ENCODE results near the gene ASCC1.
"Not testable (repeated sequence)": the region's sequence is repeated elsewhere in the genome, so short reads cannot be mapped to it uniquely, and the experiment has no call there.

The ASCC1 gene

DNA sequence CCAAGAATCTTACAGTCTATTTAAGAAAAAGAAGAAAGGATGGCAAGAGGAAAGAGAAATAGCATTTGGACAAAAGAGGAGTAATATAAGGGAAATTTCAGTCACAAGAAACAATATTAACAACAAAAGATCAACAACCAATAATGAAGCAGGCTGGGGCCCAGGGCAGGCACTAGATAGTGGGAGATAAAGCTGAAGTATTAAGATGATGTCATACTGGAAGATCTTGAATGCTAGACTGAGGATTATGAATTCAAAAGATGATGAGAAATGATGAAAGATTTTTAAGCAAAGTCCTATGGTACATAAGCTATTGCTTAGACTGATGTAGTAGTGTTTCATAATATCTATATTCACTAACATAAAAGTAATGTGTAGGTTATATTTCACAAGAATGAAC lies 75.9 kb downstream of the ASCC1 start:
- no peak overlapping the region for H3K4me3 ChIP-seq
- H3K27ac ChIP-seq, result no peak overlapping the region

DNA sequence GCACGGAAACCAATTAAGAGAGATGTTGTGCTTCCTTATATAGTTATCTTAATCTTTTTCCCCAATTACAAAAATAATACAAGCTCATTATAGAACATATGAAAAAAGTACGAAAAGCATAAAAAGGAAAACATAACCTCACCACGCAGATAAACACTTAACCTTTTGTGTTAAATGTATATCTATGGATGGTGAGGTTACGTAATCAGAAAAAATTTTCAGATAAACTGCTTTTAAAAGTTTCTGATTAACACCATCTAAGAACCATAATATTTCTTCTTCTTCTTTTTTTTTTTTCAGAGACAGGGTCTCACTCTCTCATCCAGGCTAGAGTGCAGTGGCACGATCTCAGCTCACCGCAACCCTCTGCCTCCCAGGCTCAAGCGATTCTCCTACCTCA lies 78.5 kb downstream of the ASCC1 start:
- no peak overlapping the region for H3K27ac ChIP-seq
- no peak overlapping the region for H3K4me3 ChIP-seq

DNA sequence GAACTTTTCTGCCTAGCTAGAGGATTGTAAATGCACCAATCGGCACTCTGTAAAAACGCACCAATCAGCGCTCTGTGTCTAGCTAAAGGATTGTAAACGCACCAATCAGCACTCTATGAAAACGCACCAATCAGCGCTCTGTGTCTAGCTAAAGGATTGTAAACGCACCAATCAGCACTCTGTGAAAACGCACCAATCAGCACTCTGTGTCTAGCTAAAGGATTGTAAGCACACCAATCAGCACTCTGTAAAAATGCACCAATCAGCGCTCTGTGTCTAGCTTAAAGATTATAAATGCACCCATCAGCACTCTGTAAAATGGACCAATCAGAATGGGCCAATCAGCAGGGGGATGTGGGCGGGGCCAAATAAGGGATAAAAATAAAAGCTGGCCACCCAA lies 79.9 kb downstream of the ASCC1 start:
- H3K27ac ChIP-seq, H3K4me3 ChIP-seq: not testable (repeated sequence)

DNA sequence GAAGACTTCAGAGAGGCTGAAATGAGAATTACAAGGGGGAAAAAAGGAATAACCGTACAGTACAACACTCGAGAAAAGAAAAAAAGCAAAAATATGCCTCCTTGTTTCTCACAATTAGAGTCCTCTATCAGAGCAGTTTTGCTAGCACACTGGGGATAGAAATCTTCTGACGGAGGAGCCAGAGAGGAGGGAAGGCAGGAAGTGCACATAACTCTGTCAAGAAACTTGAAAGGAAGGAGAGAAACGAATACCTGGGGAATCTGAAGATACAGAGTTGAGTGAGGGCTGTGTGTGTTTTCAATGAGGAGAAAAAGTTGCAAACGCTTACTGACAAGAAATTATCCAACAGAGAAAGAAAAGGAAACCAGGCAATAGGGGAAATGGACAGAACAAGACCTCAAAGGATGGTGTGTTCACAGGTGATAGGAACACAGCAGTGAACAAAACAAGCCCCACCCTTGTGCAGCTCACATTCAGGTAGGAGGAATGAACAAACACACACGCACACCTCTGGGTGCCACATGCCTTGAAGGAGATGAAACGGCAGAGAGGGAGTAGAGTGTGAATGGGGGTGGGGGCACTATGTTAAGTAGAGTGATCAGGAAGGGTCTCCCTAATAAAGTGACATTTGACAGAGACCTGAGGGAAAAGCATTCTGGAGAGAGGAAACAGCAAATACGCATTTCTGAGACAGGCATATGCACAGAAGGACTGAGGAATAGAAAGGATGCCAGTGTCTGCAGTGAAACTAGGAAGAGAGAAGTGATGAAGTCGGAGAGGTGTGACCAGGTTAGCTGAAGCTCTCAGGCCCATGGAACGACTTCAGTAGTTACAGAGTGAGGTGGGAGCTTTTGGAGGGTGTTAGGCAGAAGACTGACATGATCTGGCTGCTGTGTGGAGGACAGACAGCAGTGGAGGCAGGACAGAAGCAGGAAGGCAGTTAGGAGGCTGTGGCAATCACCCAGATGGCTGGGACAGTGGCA lies 81.0 kb downstream of the ASCC1 start:
- H3K27ac ChIP-seq, result peak overlapping the region in 1 of 21 experiments; percentile 14
- H3K4me3 ChIP-seq, result no peak overlapping the region

DNA sequence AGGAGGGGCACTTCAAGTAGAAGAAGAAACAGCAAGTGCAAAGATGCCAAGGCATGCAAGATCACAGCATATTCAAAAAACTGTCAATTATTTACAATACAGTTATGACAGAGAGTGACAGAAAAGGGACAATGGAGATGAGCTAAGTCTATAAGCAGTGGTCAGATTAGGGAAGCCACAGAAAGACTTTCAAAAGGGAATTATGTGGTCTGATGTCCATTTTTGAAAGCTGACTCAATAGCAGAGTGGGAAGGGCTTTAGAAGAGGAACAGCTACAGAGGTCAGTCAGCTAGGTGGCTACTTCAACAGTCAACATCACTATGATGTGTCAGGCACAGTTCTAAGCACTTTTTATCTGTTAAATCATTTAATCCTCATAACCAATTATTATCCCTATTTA lies 82.6 kb downstream of the ASCC1 start:
- H3K4me3 ChIP-seq, result no peak overlapping the region
- no peak overlapping the region for H3K27ac ChIP-seq

DNA sequence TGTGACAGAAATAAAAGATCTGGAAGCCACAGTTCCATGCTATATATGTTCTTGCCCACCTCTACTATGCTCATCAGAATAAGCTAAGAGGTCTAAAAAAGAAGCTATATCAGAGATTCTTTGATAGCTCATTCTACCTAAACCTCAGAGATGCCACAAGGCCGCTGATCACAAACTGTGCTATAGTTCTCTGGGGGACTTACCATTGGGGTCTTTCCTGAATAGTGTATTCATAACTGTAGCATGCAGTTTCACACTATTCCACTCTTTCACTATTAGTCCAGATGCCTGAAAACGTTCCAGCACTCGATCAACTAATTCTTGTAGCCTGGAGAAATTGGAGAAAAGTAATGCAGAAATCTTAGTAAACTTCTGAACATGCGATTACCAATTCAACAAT lies 83.2 kb downstream of the ASCC1 start:
- Histone ChIP-seq H3K27ac (no peak overlapping the region), H3K4me3 (no peak overlapping the region)

DNA sequence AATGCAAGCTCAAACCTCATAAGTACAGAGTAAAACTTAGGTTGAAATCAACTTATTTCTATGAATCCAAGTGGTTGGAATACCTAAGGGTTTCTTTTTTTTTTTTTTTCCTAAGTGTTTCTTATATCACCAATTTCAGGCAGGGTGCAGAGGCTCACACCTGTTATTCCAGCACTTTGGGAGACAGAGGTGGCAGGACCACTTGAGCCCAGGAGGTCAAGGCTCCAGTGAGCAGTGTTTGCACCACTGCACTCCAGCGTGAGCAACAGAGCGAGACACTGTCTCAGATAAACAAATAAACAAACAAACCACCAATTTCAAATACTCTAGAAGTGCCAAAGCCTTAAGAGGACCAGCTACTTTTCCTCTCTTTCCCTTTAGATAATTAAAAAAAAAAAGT lies 88.5 kb downstream of the ASCC1 start:
- Histone ChIP-seq H3K4me3 (no peak overlapping the region), H3K27ac (no peak overlapping the region)

DNA sequence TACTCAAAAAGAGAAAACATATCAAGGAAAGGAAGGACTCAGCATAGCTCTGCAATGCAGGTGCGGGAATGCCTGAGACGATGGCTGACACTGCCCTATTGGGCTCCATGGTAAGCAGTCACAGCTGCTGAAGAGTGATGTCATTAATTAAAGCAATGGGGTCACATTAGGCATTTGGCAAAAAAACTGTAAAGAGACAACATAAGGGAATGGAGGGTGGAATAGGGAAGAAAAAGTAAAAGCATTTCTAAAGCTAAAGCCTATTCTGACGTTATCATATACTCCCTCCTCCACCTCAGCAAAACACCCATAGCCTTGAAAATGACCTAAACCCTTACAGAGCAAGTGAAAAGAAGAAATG lies 89.2 kb downstream of the ASCC1 start:
- no peak overlapping the region for H3K4me3 ChIP-seq
- H3K27ac ChIP-seq, result no peak overlapping the region

DNA sequence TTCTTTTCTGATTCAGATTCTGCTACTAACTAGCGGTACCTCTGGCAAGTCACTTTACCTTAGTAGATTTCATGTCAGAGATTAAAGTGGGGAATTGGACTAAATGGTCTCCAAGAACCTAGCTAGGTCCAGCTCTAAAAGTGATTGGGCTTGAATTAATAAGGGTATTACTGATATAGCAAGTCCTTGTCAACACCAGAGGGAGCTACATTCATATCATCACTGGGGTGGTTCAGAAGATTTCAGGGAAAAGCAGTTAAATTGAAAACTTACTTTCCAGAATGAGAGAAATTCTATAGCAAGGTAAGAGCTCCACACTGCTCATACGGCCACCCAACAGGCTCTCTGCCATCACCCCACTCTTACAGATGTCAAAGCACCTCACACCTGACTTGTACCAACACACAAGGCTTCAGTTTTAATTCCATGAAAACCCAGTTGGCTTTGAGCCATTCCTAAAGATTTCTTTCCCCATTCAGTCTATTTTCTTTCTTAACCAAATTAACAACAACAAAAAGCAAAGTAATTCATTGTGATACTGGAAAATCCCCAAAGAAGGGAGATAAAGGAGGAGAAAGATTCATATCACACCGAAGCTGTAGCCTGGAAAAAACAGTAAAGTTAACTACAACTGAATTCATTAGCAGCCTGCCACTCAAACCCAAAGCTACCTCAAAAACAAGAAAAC lies 89.7 kb downstream of the ASCC1 start:
- no peak overlapping the region for H3K4me3 ChIP-seq
- no peak overlapping the region for H3K27ac ChIP-seq

DNA sequence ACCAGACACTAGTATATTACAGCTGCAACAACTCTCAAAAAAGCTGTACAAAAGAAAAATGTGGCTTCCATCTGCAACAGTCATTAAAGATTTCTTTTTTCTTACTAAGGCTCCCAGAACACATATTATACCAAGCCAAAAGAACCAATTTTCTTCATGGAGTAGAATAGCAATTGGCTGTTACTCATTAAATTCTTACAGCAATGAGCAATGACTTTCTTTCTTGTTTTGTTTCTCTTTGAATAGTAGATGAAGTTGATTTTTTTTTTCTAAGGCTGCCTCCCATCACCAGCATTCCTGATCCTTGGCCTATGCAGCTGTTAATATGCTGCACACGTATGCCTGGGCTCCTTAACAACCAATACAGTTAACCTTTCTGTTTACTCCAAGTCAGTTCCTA lies 91.1 kb downstream of the ASCC1 start:
- H3K27ac ChIP-seq, result no peak overlapping the region
- no peak overlapping the region for H3K4me3 ChIP-seq

DNA sequence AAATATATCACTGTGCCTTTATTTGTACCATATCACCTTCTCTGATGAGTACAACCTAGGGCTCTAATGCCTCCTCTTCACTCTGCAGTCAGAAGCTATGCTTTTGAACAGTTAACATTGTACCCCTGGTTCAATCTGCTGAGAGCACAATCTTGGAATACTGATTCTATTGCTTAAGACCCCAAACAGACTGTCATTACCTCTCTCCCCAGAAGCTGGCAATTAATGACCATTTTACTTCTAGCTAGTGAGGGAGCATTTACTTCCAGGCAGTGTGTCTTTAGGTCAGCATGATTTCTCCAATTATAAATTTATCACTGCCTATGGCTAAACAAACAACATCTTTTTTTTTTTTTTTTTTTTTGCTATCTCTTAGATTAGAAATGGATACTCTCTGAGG lies 91.7 kb downstream of the ASCC1 start:
- H3K27ac ChIP-seq, result no peak overlapping the region
- no peak overlapping the region for H3K4me3 ChIP-seq

DNA sequence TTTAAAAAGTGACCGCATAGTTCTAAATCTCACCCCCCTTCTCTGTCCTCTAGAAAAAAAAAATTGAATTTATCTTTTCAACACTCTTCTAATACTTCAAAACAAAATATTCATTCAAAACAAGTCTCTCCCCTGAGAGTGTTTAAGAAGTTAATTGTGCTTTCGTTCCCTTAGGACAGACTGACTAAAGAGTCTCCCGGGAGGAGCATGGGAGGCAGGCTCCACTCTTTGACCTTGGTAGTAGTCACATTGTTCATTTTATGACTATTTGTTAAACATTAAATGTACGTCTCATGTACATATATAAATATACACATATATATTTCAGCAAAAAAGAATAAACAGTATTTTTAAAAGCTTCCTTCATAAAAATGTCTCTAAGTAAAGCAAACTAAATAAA lies 92.5 kb downstream of the ASCC1 start:
- H3K4me3 ChIP-seq, result no peak overlapping the region
- H3K27ac ChIP-seq, result no peak overlapping the region

DNA sequence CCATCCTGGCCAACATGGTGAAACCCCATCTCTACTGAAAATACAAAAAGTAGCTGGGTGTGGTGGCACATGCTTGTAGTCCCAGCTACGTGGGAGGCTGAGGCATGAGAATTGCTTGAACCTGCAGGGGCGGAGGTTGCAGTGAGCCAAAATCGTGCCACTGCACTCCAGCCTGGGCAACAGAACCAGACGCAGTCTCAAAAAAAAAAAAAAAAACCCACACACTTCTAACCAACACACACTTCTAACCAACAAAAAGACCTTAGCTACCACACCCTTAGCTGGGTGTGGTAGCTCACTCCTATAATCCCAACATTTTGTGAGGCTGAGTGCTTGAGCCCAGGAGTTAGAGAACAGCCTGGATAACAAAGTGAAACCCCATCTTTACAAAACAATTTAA lies 93.9 kb downstream of the ASCC1 start:
- no peak overlapping the region for H3K4me3 ChIP-seq

DNA sequence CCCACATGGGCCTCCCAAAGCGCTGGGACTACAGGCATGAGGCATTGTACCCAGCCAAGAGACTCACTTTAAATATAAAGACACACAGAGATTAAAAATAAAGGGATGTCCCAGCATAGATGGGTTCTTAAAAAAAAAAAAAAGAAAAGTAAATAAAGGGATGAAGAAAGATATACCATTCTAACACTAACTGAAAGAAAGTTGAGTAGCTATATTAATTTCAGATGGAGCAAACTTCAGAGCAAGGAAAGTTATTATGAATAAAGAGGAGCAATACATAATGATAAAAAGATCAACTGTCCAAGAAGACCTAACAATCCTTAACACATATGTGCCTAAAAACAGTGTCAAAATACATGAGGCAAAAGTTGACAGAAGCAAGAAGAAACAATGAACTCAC lies 94.7 kb downstream of the ASCC1 start:
- Histone ChIP-seq H3K4me3 (no peak overlapping the region), H3K27ac (no peak overlapping the region)

More for the DNA sequence above, 93.9 kb downstream of the ASCC1 start:
- no peak overlapping the region for H3K27ac ChIP-seq

DNA sequence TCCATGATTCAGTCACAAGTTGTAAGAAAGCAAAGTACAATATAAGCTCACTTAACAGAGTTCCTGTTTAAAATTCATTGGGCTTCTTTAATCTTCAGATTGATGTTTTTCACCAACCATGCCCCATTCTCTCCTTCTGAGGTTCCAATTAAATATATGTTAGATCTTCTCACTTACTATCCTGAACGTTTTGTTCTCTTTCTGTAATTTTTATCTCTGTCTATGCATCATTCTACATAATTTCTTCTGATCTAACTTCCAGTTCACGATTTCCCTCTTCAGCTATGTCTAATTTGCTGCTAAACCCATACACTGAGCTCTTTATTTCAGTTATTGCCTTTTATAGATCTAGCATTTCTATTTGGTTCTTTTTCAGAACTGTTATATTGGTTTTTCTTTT lies 99.7 kb downstream of the ASCC1 start:
- no peak overlapping the region for H3K27ac ChIP-seq
- no peak overlapping the region for H3K4me3 ChIP-seq

DNA sequence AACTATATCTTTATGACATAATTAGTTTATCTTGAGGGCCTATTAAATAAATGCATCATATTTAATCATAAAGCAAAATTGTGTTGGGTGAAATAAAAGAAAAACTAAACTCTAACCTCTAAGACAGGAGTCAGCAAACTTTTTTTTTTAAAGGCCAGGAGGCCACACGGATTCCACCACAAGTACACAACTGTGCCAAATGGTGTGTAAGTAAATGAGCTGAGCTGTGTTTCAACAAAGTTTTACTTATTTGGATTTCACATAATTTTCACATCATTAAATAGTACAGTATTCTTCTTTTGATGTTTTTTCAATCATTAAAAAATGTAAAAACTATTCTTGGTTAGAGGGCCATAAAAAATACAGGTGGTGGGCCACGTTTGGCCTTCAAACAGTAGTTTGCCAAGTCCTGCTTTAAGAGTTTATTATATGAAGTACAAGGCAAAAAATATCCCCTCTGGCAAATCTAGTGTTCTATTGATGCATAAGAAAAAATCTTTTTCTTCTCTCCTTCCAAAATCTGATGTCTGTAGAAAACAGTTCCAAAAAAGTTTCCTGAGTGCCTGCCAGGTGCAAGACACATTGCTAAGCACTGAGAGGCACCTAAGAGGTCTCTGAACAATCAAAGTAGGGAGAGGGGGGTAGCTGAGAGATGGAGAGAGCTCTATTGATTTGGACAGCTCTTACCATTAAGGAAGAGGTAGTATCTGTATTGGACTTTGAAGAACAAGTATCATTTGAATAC lies 101.2 kb downstream of the ASCC1 start:
- Histone ChIP-seq H3K27ac (peak overlapping the region in 1 of 21 experiments; percentile 38), H3K4me3 (no peak overlapping the region)

DNA sequence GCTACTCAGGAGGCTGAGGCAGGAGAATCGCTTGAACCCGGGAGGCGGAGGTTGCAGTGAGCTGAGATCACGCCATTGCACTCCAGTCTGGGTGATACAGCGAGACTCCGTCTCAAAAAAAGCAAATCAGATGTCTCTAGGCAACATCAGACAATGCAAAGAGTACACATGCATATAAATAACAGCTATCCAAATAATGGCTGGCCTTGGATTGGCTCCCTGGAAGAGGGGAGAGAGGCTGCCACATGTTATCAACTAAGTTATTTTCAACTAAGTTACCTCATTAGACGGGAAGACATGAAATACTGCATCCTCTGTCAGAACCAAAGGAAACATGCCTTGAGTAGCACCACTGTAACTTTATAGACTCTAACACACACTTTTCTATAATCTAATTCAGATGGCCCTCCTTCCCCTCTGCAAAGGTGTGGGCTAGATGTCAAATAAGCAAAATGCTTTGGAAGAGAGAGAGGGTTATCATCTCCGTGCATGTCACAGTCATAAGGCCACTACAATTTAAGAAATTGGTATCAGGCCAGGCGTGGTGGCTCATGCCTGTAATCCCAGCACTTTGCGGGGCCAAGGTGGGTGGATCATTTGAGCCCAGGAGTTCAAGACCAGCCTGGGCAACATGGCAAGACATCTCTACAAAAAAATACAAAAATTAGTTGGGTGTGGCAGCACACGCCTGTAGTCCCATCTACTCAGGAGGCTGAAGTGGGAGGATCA lies 105.2 kb downstream of the ASCC1 start:
- Histone ChIP-seq H3K4me3 (no peak overlapping the region), H3K27ac (no peak overlapping the region)

DNA sequence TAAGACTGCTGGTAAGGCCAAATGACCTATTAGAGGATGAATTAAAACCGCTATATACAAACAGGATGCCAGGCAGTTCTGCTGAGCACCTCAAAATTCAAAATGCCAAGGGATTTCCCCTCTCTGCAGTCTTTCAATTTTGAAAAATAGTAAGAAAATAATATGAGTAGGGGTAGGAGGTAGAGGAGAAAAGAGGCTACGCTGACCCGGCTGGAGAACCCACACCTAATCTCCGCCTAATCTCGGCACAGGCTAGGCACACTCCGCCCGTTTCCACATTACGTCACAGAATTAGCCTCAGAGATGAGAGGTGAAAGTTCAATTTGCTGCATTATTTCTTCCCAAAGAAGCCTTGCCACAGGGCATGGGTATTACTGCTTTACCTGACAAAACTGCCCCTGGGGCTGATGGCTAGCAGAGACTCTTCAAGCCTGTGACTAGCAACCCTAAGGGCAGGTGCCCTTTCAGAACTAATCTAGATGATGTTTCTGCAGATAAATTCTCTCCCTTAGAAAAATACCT lies 106.4 kb downstream of the ASCC1 start:
- Histone ChIP-seq H3K4me3 (no peak overlapping the region), H3K27ac (peak overlapping the region in 5 of 21 experiments; percentile 12 to 73 (median 49))

DNA sequence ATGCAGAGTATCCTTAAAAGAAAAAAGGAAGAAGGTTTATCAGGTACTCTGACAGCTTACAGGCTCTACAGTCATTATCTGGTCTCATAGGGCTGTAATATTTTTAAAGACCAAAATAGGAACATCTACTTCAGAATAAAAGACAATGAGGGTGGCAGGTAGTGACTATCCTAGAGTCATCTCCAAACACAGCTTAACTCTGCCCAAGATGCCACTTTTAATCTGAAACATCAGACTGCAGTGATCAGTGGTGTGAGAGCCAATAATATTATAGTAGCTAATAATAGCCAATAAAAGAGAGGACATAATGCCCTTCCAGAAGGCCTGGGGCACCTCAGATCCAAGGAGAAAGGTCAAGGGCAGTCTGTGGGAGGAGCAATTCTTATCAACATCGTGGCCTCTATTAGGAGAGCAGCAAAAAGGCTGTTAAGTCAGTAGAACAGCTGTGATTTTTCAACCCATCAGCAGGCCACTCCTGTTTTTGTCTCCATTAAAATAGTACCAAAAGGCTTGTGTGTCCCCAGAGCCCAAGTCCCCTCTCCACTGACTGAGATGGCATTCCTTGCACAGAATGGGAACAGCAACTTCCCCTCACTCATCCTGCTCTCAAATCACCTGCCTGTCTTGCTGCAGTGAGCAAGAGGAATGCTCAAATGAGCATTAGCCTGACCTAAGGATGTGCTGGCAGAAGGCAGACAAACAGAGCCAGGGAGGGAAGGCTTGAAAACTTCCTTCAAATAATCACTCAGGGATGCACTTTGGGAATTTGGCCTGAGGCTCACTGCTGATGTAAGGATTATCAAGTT lies 107.0 kb downstream of the ASCC1 start:
- Histone ChIP-seq H3K27ac (peak overlapping the region in 5 of 21 experiments; percentile 8 to 73 (median 49)), H3K4me3 (no peak overlapping the region)

Data from skin epidermis (tissue), 12 donors.